Neuronal stem cell (in vitro differentiated cells): Measurements from ENCODE around the gene CIRBP.

Experiments
- DNase-seq: peaks from one replicate; pipeline ENCODE4 v3.0.0-alpha.2; 2013; ENCODE audit warnings: low spot score
- H2AFZ ChIP-seq: one replicate; pipeline ENCODE4 v1.6.1; 2013; ENCODE audit warnings: mild to moderate bottlenecking, low read length, inconsistent platforms
- H2AK5ac ChIP-seq: 2 replicates; pipeline ENCODE4 v1.6.1; 2013; ENCODE audit warnings: low read depth, mild to moderate bottlenecking, inconsistent platforms, low read length, moderate library complexity, mixed read lengths
- H2BK120ac ChIP-seq: 2 replicates; pipeline ENCODE4 v1.6.1; 2013; ENCODE audit warnings: low read depth, mild to moderate bottlenecking, inconsistent platforms, low read length, moderate library complexity, mixed read lengths
- H2BK12ac ChIP-seq: one replicate; pipeline ENCODE4 v1.6.1; 2013; ENCODE audit warnings: low read length, inconsistent platforms
- H2BK15ac ChIP-seq: 2 replicates; pipeline ENCODE4 v1.6.1; 2013; ENCODE audit warnings: mild to moderate bottlenecking, low read length, inconsistent platforms, mixed read lengths
- H2BK5ac ChIP-seq: one replicate; pipeline ENCODE4 v1.6.1; 2013; ENCODE audit warnings: inconsistent platforms, mild to moderate bottlenecking, low read length, moderate library complexity
- H3K14ac ChIP-seq: one replicate; pipeline ENCODE4 v1.6.1; 2013; ENCODE audit warnings: low read length, inconsistent platforms
- H3K18ac ChIP-seq: 2 replicates; pipeline ENCODE4 v1.6.1; 2013; ENCODE audit warnings: low read length, inconsistent platforms
- H3K23ac ChIP-seq: 2 replicates; pipeline ENCODE4 v1.6.1; 2013; ENCODE audit warnings: low read depth, mild to moderate bottlenecking, mixed read lengths, low read length, inconsistent platforms; ENCODE audit not compliant: poor library complexity
- H3K27ac ChIP-seq: replicated peaks from 3 replicates; pipeline ENCODE4 v1.5.1; 2013; ENCODE audit warnings: low read length, inconsistent platforms
- H3K27me3 ChIP-seq, 3 experiments: 2 replicates each; pipeline ENCODE4 v1.6.1; 2013; ENCODE audit warnings: low read length in 3 of 3, mild to moderate bottlenecking in 2 of 3, inconsistent platforms in 1 of 3, low read depth in 1 of 3, mixed read lengths in 1 of 3, moderate library complexity in 1 of 3; ENCODE audit not compliant: control insufficient read depth in 3 of 3, insufficient read depth in 3 of 3
- H3K36me3 ChIP-seq, 2 donors: replicated peaks in 1 of 2; 2 replicates each; pipeline ENCODE4 v1.6.1; 2013; ENCODE audit warnings: low read length in 2 of 2; ENCODE audit not compliant: control insufficient read depth in 2 of 2, insufficient read depth in 2 of 2
- H3K4ac ChIP-seq: 2 replicates; pipeline ENCODE4 v1.6.1; 2013; ENCODE audit warnings: inconsistent platforms, mild to moderate bottlenecking, low read length, moderate library complexity
- H3K4me1 ChIP-seq, 2 donors: 1 replicate in 1 of 2; 2 replicates in 1 of 2; pipeline ENCODE4 v1.6.1; 2013; ENCODE audit warnings: low read length in 2 of 2, low read depth in 1 of 2; ENCODE audit not compliant: control insufficient read depth in 2 of 2, insufficient read depth in 1 of 2
- H3K4me2 ChIP-seq: one replicate; pipeline ENCODE4 v1.6.1; 2013; ENCODE audit warnings: mild to moderate bottlenecking, low read length, inconsistent platforms; ENCODE audit not compliant: insufficient read depth, poor library complexity, severe bottlenecking
- H3K4me3 ChIP-seq, 2 donors: 2 replicates each; pipeline ENCODE4 v1.5.1; 2013; ENCODE audit warnings: low read length in 2 of 2, mild to moderate bottlenecking in 2 of 2, inconsistent platforms in 1 of 2, moderate library complexity in 1 of 2
- H3K79me1 ChIP-seq: one replicate; pipeline ENCODE4 v1.6.1; 2013; ENCODE audit warnings: low read depth, mild to moderate bottlenecking, inconsistent platforms, low read length, moderate library complexity
- H3K9ac ChIP-seq: one replicate; pipeline ENCODE4 v1.6.1; 2013; ENCODE audit warnings: mild to moderate bottlenecking, low read depth, low read length, inconsistent platforms; ENCODE audit not compliant: poor library complexity
- H3K9me3 ChIP-seq, 2 donors: replicated peaks in 1 of 2; 2 replicates each; pipeline versions ENCODE3 to v1.6.1; 2013; ENCODE audit warnings: low read length in 2 of 2, mild to moderate bottlenecking in 2 of 2, inconsistent platforms in 1 of 2, low read depth in 1 of 2, mixed read lengths in 1 of 2, moderate library complexity in 1 of 2; ENCODE audit not compliant: control insufficient read depth in 2 of 2, insufficient read depth in 1 of 2
- H4K8ac ChIP-seq: one replicate; pipeline ENCODE4 v1.6.1; 2013; ENCODE audit warnings: low read depth, mild to moderate bottlenecking, inconsistent platforms, low read length, moderate library complexity
- H4K91ac ChIP-seq: one replicate; pipeline ENCODE4 v1.6.1; 2013; ENCODE audit warnings: low read length, low read depth, mild to moderate bottlenecking, inconsistent platforms; ENCODE audit not compliant: poor library complexity
- WGBS, 2 donors: extraction: QIAGEN DNeasy Blood & Tissue Kit; methylation state at CpG; one replicate each; pipeline ENCODE4 v1.1.7; 2013; ENCODE audit warnings: missing lambda C conversion rate in 2 of 2, mixed read lengths in 1 of 2; ENCODE audit not compliant: insufficient read length in 2 of 2, insufficient replicate concordance in 1 of 2; ENCODE audit errors: extremely low coverage in 2 of 2; 5-methylcytosine and 5-hydroxymethylcytosine counted together

The CIRBP gene

DNA sequence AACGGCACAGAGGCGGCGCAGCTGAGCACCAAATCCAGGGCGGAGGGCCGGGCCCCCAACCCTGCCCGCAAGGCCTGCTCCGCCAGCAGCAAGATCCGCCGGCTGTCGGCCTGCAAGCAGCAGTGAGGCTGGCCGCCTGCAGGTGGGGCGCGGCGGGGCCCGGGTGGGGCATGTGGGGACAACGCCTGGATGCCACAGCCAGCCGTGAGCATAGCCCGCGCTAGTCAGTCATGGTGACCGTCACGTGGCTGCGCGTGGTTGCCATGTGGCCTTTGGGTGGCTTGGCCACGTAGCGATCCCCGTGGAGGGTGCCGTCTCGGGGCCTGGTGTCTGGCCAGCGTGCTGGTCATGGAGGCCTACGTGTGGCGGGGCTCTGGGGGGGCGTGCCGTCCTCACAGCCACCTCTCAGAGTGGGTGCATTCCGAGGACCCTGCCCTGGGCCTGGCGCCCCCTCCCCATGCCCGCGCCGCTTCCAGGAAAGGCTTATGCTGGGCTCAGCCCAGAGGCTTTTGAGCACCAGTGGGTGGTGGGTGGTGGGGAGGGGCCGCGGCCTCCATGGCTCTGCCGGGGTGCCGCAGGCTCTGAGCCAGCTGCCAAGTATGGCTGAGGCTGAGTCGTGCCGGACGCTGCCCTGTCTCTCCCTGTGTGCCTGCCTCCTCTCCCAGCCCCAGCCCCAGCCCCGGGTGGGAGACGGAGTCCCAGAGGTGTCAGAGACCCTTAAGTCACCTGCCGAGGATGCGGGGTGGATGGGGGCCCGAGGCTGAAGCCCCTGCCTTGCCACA is 42.4 kb upstream of the CIRBP start:
- no peak overlapping the region for H3K4me3 ChIP-seq
- H4K91ac ChIP-seq = no peak overlapping the region
- H3K9me3 ChIP-seq = no peaks in the 10 kb centered on the region
- DNase-seq = no peak
- peaks cover 25% of the 10 kb centered on the region for H3K79me1 ChIP-seq
- no peak overlapping the region for H2BK15ac ChIP-seq
- H2BK5ac ChIP-seq = peak overlapping the region; percentile 75
- H4K8ac ChIP-seq = peak overlapping the region; percentile 82
- no peak overlapping the region for H3K9ac ChIP-seq
- H3K18ac ChIP-seq = no peak overlapping the region
- H3K27me3 ChIP-seq = no peaks in the 10 kb centered on the region
- WGBS, 2 donors = no CpG with 5 or more reads among the region's 50 CpGs
- no peak overlapping the region for H2AFZ ChIP-seq
- no peak overlapping the region for H2BK120ac ChIP-seq
- peak overlapping the region; percentile 56 for H2AK5ac ChIP-seq
- no peaks in the 10 kb centered on the region for H3K4me1 ChIP-seq
- peaks cover 22 to 75% of the 10 kb centered on the region in 2 donors for H3K36me3 ChIP-seq
- H3K27ac ChIP-seq = no peak overlapping the region
- no peak overlapping the region for H3K4me2 ChIP-seq
- H2BK12ac ChIP-seq = no peak overlapping the region
- peak overlapping the region; percentile 38 for H3K14ac ChIP-seq
- H3K23ac ChIP-seq = peak overlapping the region; percentile 91
- no peak overlapping the region for H3K4ac ChIP-seq

DNA sequence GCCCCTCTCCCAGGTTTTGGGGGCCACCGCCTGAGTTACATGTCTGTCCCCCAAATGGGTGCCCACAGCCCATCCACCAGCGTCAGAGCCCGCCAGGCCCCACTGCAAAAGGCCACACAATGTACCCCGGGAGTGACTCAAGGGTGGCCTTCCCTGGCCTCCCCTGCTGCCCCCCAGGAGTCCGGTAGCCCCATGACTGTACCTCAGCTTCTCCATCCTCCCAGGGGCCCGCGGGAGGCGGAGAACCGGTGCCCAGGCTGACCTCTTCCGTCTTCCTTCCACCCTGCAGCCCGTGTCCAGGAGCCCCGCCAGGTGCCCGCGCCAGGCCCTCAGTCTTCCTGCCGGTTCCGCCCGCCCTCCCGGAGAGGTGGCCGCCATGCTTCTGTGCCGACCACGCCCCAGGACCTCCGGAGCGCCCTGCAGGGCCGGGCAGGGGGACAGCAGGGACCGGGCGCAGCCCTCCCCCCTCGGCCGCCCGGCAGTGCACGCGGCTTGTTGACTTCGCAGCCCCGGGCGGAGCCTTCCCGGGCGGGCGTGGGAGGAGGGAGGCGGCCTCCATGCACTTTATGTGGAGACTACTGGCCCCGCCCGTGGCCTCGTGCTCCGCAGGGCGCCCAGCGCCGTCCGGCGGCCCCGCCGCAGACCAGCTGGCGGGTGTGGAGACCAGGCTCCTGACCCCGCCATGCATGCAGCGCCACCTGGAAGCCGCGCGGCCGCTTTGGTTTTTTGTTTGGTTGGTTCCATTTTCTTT is 41.7 kb upstream of the CIRBP start:
- no peak overlapping the region for H2AK5ac ChIP-seq
- H3K79me1 ChIP-seq = peaks cover 29% of the 10 kb centered on the region
- no peaks in the 10 kb centered on the region for H3K27me3 ChIP-seq
- no peak overlapping the region for H2AFZ ChIP-seq
- H3K18ac ChIP-seq = no peak overlapping the region
- H3K9me3 ChIP-seq = no peaks in the 10 kb centered on the region
- no peak overlapping the region for H4K91ac ChIP-seq
- H2BK12ac ChIP-seq = no peak overlapping the region
- H3K4me2 ChIP-seq = no peak overlapping the region
- no CpG with 5 or more reads among the region's 56 CpGs for WGBS, 2 donors
- H3K14ac ChIP-seq = no peak overlapping the region
- H3K9ac ChIP-seq = no peak overlapping the region
- H2BK5ac ChIP-seq = peak overlapping the region; percentile 75
- peaks cover 24 to 75% of the 10 kb centered on the region in 2 donors for H3K36me3 ChIP-seq
- no peak overlapping the region for H4K8ac ChIP-seq
- H3K23ac ChIP-seq = peak overlapping the region; percentile 91
- no peaks in the 10 kb centered on the region for H3K4me1 ChIP-seq
- H2BK15ac ChIP-seq = no peak overlapping the region
- H3K4me3 ChIP-seq = no peak overlapping the region
- no peak overlapping the region for H3K27ac ChIP-seq
- H3K4ac ChIP-seq = no peak overlapping the region
- H2BK120ac ChIP-seq = no peak overlapping the region
- no peak for DNase-seq

DNA sequence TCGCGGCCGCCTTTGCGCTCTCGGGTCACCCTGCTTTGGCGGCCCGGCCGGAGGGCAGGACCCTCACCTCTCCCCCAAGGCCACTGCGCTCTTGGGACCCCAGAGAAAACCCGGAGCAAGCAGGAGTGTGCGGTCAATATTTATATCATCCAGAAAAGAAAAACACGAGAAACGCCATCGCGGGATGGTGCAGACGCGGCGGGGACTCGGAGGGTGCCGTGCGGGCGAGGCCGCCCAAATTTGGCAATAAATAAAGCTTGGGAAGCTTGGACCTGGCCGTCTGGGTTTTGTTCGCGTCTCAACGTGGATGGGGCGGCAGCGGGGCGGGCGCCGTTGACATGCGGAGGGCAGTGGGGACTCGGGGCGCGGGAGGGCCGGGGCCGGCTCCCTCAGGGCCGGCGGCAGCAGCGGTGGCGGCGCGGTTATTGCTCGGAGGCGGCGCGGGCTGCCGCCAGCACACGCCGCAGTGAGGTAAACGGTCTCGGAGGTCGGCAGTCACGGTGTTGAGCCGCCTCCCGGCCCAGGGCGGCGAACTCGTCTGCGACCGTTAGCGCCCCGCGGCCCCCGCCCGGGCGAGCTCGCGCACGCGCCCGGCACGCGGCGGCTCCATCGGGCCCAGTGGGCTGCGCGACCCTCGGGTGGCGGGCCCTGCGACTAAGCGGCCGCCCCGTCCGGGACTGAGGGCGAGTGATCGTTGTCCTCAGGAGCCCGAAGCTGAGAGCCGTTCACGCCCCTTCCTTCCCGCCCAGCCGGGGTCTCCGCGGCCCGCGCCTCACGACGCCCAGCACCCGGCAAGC is 40.8 kb upstream of the CIRBP start:
- Histone ChIP-seq H2AFZ (no peak overlapping the region), H3K4me3 (no peak overlapping the region), H3K18ac (no peak overlapping the region), H3K9ac (no peak overlapping the region), H3K23ac (no peak overlapping the region), H3K36me3 (peaks cover 27 to 75% of the 10 kb centered on the region in 2 donors), H3K4me1 (no peaks in the 10 kb centered on the region), H2BK5ac (peak overlapping the region; percentile 5), H3K4ac (no peak overlapping the region), H2AK5ac (no peak overlapping the region), H4K91ac (peak overlapping the region; percentile 72), H4K8ac (no peak overlapping the region), H2BK12ac (no peak overlapping the region), H3K27me3 (no peaks in the 10 kb centered on the region), H3K9me3 (no peaks in the 10 kb centered on the region), H3K4me2 (no peak overlapping the region), H2BK15ac (no peak overlapping the region), H3K27ac (no peak overlapping the region), H3K79me1 (peaks cover 29% of the 10 kb centered on the region), H3K14ac (no peak overlapping the region), H2BK120ac (no peak overlapping the region)
- DNase-seq = no peak
- no CpG with 5 or more reads among the region's 100 CpGs for WGBS, 2 donors
